Nephron progenitor cell (in vitro differentiated cells): ENCODE data around the gene BOC.

Experiments used
- DNase-seq: peaks from one replicate; pipeline ENCODE4 v3.0.0; 2021
- H3K27ac Mint-ChIP-seq: 2 replicates; pipeline ENCODE4 v1.8.0; 2021; ENCODE audit warnings: mild to moderate bottlenecking, moderate library complexity, mixed read lengths
- H3K27me3 Mint-ChIP-seq: 2 replicates; pipeline ENCODE4 v1.8.0; 2021; ENCODE audit warnings: mild to moderate bottlenecking, low read depth, mixed read lengths; ENCODE audit not compliant: poor library complexity
- H3K36me3 Mint-ChIP-seq: 2 replicates; pipeline ENCODE4 v1.8.0; 2021; ENCODE audit warnings: low read depth, mixed read lengths
- H3K4me1 Mint-ChIP-seq: 2 replicates; pipeline ENCODE4 v1.8.0; 2021; ENCODE audit warnings: mixed read lengths
- H3K4me3 Mint-ChIP-seq: 2 replicates; pipeline ENCODE4 v1.8.0; 2021; ENCODE audit warnings: mild to moderate bottlenecking, moderate library complexity, mixed read lengths
- H3K9me3 Mint-ChIP-seq: 2 replicates; pipeline ENCODE4 v1.8.0; 2021; ENCODE audit warnings: mild to moderate bottlenecking, moderate library complexity, mixed read lengths
- CTCF ChIP-seq: fragments of 200-600 bp; sonication (generic); IDR thresholded peaks from 2 replicates; pipeline ENCODE4 v1.5.0; 2021; ENCODE audit warnings: antibody characterized with exemption

Gene BOC

GRCh38 chr3:113255100-113255853, 43.9 kb downstream of the BOC start:
- no peak for DNase-seq
- Mint-ChIP-seq H3K4me3 (no peak overlapping the region), H3K27ac (peak overlapping the region; percentile 93), H3K4me1 (peaks cover 83% of the 10 kb centered on the region), H3K27me3 (peaks cover 11% of the 10 kb centered on the region), H3K9me3 (no peaks in the 10 kb centered on the region), H3K36me3 (peaks cover 92% of the 10 kb centered on the region)
- TF ChIP-seq CTCF, result no peak

GRCh38 chr3:113255854-113256615, 44.7 kb downstream of the BOC start:
- Mint-ChIP-seq H3K27ac (peak overlapping the region; percentile 64), H3K4me1 (peaks cover 88% of the 10 kb centered on the region), H3K27me3 (peaks cover 11% of the 10 kb centered on the region), H3K36me3 (peaks cover 92% of the 10 kb centered on the region), H3K4me3 (no peak overlapping the region), H3K9me3 (no peaks in the 10 kb centered on the region)
- DNase-seq, result no peak
- no peak for TF ChIP-seq CTCF

GRCh38 chr3:113258361-113258760, 47.0 kb downstream of the BOC start:
- H3K27me3 Mint-ChIP-seq, result peaks cover 8% of the 10 kb centered on the region
- TF ChIP-seq CTCF, result no peak
- H3K4me3 Mint-ChIP-seq, result peak overlapping the region; percentile 3
- H3K9me3 Mint-ChIP-seq, result no peaks in the 10 kb centered on the region
- no peak for DNase-seq
- peaks cover 88% of the 10 kb centered on the region for H3K4me1 Mint-ChIP-seq
- peak overlapping the region; percentile 97 for H3K27ac Mint-ChIP-seq
- H3K36me3 Mint-ChIP-seq, result peaks cover 86% of the 10 kb centered on the region

GRCh38 chr3:113259196-113259595, 47.8 kb downstream of the BOC start:
- Mint-ChIP-seq H3K36me3 (peaks cover 79% of the 10 kb centered on the region), H3K27me3 (peaks cover 8% of the 10 kb centered on the region), H3K4me3 (no peak overlapping the region), H3K4me1 (peaks cover 88% of the 10 kb centered on the region), H3K27ac (peak overlapping the region; percentile 97), H3K9me3 (no peaks in the 10 kb centered on the region)
- no peak for DNase-seq
- no peak for TF ChIP-seq CTCF

GRCh38 chr3:113261063-113261625, 49.8 kb downstream of the BOC start:
- peaks cover 78% of the 10 kb centered on the region for H3K36me3 Mint-ChIP-seq
- no peak for TF ChIP-seq CTCF
- peaks cover 6% of the 10 kb centered on the region for H3K27me3 Mint-ChIP-seq
- DNase-seq, result no peak
- H3K4me3 Mint-ChIP-seq, result peak overlapping the region; percentile 60
- peak overlapping the region; percentile 98 for H3K27ac Mint-ChIP-seq
- H3K4me1 Mint-ChIP-seq, result peaks cover 93% of the 10 kb centered on the region
- no peaks in the 10 kb centered on the region for H3K9me3 Mint-ChIP-seq
